HG03378 (cell line): ENCODE data around the gene EPB41.
A peak's percentile ranks its signal among the peaks of the same experiment; 100 is the strongest.
"Not testable (repeated sequence)": the region's sequence is repeated elsewhere in the genome, so short reads cannot be mapped to it uniquely, and the experiment has no call there.

Experiments
- ATAC-seq: cut with Tn5 transposase; IDR thresholded peaks from one replicate; pipeline ENCODE4 v1.9.1; 2021; ENCODE audit warnings: mild to moderate bottlenecking, moderate library complexity; ENCODE audit not compliant: unreplicated experiment

The EPB41 gene

DNA sequence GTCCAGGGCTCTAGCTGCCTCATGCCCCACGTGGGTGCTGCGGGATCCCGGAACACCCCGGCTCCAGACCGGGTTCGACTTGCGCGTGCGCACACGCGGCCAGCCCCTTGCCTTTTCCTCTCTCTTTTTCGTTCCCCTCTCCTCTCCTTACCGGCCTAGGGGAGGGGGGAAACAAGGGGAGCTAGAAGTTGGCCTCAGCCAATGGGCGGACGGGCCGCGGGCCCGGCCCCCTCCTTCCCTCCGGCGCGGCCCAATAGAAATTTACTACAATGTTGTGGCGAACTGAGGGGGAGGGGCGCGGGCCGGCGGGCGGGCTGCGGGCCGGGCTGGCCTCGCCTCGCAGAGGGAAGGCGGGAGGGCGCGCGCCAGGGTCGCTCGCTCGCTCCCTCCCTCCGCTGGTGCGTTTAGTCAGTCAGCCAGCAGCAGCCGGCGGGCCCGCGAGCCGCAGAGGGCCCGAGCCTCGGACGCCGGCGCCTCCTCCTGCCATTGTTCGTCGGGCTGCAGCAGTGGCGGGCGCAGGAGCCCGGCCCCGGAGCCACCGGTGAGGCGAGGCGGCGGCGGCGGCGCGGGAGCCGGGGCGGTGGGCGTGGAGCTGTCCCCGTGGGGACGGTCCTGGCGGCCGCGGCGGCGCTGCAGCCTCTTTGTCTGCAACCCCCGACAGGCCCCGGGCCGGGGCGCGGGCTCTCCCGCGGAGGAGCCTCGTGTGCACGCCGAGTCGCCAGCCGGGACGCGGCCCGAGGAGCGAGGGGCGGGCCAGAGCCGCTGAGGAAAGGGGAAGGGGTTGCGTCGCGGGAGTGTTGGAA, at the start of gene EPB41:
Gene EPB41, plus strand, starts transcription at position 342 of the 803 bp plus-strand sequence. CDS start 72,869 bp downstream, outside the sequence.
- peak; percentile 66 for ATAC-seq

DNA sequence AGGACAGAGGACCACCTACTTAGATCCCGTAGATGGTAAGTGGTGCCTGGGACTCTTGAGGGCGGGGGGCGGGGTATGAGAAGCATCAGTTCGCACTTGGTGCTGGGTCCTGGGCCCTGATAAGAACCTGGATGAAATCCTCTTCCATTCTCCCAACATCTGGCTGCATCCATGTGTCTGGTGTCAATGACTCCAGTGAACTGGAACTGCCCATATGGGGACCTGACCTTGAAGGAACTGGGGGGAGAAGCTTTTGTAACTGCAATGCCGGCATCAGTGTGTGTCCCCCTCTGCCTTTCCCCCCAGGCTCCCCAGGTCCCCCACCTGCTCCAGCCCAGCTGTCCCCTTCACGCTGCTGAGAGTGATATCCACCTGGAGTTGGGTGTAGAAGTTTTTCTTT, 49.7 kb upstream of the EPB41 start:
- no peak for ATAC-seq

DNA sequence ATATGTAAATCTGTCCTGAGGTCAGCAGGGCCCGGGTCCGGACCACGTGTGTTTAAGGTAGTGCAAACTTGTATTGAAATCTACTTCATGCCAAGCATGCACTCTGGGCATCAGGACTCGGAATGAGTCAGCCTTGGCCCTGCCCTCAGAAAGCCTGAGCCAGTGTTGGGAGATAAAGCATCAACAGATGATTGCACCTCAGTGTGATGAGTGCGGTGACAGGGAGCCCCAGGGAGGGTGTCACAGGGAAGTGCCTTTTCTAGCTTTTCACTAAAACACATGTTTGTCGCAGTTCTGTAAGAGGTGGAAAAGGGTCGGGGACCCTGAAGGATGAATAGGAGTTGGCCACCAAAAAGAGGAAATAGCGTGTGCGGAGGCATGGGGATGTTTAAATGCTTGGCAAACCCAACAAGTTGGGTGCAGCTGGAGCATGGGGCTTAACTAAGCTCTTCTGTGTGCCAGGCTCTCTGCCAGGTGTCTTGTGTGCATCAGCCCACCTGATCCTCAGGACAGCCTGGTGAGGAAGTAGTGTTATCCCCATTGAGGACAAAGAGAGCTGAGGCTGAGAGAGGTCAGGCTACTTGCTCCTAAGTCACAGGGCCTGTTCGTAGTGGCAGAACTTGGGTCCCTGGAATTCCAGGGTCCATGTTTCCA, 48.2 kb upstream of the EPB41 start:
- no peak for ATAC-seq

DNA sequence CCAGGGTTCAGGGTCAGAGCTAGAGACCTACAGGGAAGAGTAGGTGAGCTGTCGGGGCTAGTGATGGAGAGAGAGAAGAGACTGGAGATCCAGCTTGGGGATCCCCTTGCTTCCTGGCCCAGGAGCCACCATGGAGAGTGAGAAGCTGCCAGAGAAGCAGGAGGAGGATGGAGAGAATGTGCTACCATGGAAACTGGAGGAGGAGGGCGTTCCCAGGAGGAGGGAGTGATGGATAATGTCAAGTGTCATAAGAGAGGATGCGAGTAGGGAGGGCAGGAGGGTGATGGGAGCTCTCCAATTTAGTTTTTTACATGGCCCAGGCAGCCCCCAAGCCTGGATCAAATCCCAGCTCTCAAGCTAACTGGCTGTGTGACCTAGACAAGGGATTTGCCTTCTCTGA, 46.5 kb upstream of the EPB41 start:
- no peak for ATAC-seq

GRCh38 chr1:28869952-28870351, 44.4 kb upstream of the EPB41 start:
- no peak for ATAC-seq

DNA sequence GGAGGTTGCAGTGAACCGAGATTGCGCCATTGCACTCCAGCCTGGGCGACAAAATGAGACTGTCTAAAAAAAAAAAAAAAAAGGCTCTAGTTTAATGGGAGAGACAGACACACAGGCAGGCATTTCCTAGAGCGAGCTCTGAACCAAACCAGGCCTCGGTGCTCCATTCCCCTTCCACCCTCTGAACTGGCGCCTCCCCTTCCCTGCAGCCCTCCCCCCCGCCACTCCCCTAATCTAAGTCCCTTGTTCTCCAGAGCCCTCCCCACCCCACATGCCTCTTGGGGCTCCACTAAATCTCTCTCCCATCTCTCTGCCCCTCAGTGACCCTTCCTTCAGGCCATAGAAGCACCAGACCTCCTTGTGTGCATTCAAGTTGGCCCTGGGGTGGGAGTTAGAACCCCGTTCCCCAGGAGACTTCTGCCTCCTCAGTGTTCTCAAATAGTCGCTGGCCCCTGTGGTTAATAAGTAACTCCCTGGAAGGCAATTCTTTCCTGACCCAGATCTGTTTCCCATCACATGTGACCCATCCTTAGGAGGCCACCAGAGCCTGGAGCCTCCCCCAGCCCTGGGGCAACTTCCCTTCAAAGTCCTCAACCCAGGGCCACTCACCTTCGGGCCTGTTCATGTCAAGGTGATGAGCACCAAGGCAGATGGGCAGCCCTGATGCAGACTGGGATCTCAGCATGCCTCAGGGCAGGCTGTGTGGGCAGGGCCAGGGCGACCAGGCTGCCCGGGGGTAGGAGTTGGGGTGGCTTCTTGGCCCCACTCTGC, 42.6 kb upstream of the EPB41 start:
- ATAC-seq: no peak

DNA sequence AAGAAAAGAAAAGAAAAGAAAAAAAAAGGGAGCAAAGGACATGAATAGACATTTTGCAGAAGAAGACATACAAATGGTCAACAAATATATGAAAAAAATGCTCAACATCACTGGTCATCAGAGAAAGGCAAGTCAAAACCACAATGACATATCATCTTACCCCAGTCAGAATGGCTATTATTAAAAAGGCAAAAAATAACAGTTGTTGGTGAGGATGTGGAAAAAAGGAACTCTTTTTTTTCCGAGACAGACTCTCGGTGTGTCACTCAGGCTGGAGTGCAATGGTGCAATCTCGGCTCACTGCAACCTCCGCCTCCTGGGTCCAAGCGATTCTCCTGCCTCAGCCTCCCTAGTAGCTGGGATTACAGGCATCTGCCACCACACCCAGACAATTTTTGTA, 39.2 kb upstream of the EPB41 start:
- not testable (repeated sequence) for ATAC-seq

- ATAC-seq: no peak
These were observed 37.1 kb upstream of the EPB41 start for GRCh38 chr1:28877132-28877781.

GRCh38 chr1:28878796-28879195, 35.6 kb upstream of the EPB41 start:
- no peak for ATAC-seq

DNA sequence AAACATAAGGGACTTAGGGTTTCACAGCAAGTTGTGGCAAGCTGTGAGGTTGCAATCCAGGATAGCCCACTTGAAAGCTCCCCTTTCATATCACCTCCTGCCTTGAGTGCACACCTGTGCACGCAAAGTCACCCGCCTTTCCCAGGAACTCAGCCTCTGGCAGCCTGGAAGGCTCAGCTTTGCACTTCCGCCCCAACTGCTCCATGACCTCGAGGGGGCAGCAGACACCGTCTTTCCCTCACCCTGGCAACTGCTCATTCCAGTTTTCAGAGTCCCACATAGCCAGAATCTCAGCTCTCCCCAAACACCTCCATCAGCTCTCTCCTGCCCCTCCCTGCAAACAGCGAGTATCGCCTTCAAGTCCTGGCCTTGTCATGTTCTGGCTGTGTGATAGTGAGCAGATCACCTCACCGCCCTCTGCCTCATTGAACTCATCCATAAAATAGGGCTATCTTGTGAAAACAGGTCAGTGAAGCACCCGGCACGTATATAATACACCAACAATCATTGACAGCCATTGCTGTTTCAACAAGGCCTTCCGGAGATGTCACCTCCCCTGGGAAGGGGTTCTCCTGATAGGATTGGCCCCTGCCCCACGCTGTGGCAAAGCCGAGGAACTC, 32.2 kb upstream of the EPB41 start:
- ATAC-seq: no peak

- ATAC-seq: no peak
These were observed 31.1 kb upstream of the EPB41 start for GRCh38 chr1:28883242-28883616.

DNA sequence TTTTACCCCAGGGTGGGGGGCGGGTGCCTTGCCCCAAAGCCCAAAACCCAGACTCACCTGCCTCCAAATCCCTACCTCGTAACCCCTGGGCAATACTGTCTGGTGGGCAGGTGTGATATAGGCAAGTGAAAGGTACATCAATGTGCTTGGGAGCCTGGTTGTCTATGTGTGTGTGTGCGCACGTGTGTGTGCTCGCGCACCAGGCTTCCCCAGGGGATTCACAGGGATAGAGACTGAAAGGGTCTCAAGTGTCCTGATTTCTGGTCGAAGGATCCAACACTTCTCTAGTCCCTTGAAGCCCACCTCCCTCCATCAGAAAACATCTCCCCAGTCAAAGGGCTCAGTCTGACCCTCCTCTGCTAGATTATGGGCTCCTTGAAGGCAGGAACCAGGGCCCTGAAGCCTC, 28.9 kb upstream of the EPB41 start:
- ATAC-seq: no peak

- ATAC-seq: no peak
These were observed 28.2 kb upstream of the EPB41 start for GRCh38 chr1:28885977-28886730.

- ATAC-seq: no peak
These were observed 27.5 kb upstream of the EPB41 start for GRCh38 chr1:28886731-28887418.

DNA sequence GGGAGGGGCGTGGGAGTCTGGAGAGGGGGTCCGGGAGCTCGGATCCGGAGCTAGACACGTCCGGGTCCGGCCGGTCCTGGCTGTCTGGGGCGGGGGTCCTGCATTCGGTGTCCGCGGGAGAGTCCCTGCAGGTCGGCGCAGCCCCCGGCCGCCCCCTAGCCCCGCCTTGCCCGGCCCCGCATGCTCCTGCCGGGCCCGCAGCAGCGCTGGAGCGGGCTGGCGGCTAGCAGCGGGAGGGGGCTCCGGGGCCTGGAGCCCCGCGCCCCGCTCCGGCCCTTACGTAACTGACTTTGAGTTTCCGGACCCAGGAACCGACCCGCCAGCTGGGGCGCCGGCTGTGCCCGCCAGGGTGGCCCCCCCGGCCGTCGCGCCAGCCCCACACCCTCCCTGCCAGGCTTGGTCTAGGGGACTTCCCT, 26.9 kb upstream of the EPB41 start:
- no peak for ATAC-seq

DNA sequence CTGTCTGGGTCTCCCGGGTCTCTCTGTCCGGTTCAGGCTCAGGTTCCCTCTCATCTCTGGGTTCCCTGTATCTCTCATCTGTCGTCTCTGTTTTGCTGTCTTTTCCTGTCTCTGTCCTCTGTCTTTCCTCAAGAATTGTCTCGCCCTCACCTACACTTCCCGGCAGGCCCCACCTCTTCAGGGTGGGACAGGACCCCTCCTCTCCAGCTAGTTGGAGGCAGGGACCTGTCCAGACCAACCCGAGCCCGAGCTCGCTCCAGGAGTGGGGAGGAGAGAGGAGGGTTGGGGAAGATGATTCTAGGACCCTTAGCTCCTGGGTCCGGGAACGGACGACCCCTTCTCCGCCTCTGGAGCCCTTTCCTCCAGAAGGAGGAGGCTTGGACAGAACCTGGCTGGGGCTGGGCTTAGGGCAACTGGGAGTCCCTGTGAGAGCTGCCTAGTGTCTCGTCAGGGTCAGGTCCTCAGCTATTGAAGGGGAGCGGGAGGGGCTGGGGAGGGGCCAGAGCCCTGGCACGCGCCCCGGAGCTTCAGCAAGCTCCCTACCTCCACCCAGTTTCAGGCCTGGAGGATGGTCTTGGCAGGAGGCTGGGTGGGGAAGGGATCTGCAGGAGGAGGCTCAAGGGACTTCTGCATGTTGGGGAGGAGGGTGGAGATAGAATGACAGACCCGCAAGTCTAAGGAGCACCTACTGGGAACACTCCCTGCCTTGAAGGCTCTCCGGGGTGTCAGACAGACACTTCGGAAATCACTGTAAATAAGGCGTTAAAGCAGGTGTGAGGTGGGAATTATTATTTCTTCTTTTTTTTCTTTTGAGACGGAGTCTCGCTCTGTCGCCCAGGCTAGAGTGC, 26.3 kb upstream of the EPB41 start:
- no peak for ATAC-seq

DNA sequence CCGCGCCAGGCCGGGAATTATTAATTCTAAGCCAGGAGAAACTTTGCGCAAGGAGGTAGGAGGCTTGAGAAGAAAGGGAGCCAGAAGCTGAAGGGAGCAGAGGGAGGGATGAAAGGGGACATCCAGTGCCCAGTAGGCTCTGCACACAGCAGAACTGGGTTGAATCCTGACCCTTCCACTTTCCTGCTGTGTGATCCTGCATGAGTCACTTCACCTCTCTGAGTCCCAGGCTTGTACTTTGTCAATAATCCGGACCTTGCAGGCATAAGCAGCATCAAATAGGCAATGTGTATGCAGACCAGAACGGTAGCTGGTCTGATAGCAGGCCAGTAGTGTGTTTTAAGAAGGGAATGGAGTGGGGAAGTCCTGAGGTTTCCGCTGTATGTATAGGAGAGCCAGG, 25.5 kb upstream of the EPB41 start:
- ATAC-seq: no peak

DNA sequence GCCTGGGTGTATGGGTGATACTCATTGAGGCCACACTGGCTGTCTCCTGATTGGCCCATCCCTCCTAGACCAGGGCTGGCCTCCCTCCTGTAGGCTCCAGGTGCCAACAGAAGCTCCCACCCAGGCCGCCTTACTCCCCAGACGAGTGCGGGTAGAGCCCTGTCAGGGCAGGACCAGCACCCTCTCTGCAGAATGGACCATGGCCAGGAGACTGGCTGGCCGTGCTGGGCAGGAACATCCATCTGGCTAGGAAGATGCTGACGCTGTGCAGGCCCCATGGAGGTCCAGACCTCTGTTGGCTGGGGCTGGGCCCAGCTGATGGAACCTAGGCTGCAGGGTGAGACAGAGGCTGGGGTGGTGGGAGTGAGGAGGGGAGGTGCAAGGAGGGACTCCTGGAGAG, 25.0 kb upstream of the EPB41 start:
- ATAC-seq: no peak

DNA sequence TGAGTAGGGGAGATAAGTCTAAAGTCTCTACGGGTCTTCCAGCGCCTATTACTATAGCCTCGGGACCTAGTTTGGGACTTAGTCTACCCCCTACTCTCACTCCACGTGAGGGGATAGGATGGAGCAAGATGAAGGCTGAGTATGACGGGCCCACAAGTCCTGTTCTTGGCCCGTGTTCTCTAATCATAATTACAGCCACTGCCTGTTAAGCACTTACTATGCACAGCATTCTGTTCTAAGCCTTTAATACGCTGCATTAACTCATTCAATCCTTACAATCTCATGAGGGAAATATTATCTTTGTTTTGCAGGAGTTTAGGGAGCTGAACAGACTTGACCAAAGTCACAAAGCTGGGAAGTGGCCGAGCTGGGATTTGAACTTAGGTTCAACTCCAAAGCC, 23.9 kb upstream of the EPB41 start:
- no peak for ATAC-seq
